ENCODE results near the gene PUM2.
"Not testable (repeated sequence)": the region's sequence is repeated elsewhere in the genome, so short reads cannot be mapped to it uniquely, and the experiment has no call there.

The PUM2 gene

DNA sequence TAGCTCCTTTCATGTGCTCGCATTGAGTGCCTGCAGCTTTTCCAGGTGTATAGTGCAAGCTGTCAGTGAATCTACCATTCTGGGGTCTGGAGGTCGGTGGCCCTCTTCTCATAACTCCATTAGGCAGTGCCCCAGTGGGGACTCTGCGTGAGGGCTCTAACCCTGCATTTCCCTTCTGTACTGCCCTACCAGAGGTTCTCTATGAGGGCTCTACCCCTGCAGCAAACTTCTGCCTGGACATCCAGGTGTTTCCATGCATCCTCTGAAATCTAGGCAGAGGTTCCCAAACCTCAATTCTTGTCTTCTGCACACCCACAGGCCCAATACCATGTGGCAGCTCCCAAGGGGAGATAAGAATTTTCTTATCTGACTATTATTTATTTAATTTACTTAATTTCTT lies 17.3 kb upstream of the PUM2 start:
- H3K9ac ChIP-seq (ENCODE audit: low read depth, low read length); H3K4me3 ChIP-seq (ENCODE audit: low read depth, low read length); H3K4me1 ChIP-seq (ENCODE audit: control insufficient read depth, insufficient read depth, low read length); H3K36me3 ChIP-seq (ENCODE audit: control insufficient read depth, insufficient read depth, low read length); H3K9me3 ChIP-seq (ENCODE audit: control insufficient read depth, insufficient read depth, low read length); H3K27me3 ChIP-seq (ENCODE audit: control insufficient read depth, insufficient read depth, low read length): not testable (repeated sequence)

DNA sequence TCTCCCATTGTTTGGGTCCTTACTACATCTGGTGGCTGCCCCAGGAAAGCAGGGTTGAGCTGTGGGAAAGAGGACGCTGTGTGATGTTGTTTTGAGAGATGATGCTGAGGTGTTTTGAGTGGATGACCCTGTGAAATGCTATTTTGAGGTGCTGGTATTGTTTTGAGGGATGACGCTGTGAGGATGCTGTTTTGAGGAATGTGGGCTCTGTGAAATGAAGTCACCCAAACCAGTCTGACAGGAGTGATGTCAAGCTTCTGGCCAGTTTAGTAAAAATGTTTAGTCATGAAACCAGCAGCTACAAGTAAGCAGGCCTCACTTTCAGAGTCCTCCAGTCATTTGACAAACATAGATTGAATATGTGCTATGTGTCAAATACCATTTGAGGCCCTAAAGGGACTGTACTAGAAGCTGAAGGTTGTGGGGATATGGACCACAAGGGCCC lies 16.1 kb upstream of the PUM2 start:
- Histone ChIP-seq H3K9me3 (ENCODE audit: control insufficient read depth, insufficient read depth, low read length) (peaks cover 3% of the 10 kb centered on the region), H3K9ac (ENCODE audit: low read depth, low read length) (no peak overlapping the region), H3K4me3 (ENCODE audit: low read depth, low read length) (no peak overlapping the region), H3K36me3 (ENCODE audit: control insufficient read depth, insufficient read depth, low read length) (no peaks in the 10 kb centered on the region), H3K4me1 (ENCODE audit: control insufficient read depth, insufficient read depth, low read length) (no peaks in the 10 kb centered on the region), H3K27me3 (ENCODE audit: control insufficient read depth, insufficient read depth, low read length) (no peaks in the 10 kb centered on the region)

- H3K27me3 ChIP-seq (ENCODE audit: control insufficient read depth, insufficient read depth, low read length), result no peaks in the 10 kb centered on the region
- no peaks in the 10 kb centered on the region for H3K4me1 ChIP-seq (ENCODE audit: control insufficient read depth, insufficient read depth, low read length)
- peaks cover 3% of the 10 kb centered on the region for H3K9me3 ChIP-seq (ENCODE audit: control insufficient read depth, insufficient read depth, low read length)
- no peak overlapping the region for H3K4me3 ChIP-seq (ENCODE audit: low read depth, low read length)
- no peaks in the 10 kb centered on the region for H3K36me3 ChIP-seq (ENCODE audit: control insufficient read depth, insufficient read depth, low read length)
- no peak overlapping the region for H3K9ac ChIP-seq (ENCODE audit: low read depth, low read length)
Measured at GRCh38 chr2:20365249-20365817, 14.7 kb upstream of the PUM2 start.

DNA sequence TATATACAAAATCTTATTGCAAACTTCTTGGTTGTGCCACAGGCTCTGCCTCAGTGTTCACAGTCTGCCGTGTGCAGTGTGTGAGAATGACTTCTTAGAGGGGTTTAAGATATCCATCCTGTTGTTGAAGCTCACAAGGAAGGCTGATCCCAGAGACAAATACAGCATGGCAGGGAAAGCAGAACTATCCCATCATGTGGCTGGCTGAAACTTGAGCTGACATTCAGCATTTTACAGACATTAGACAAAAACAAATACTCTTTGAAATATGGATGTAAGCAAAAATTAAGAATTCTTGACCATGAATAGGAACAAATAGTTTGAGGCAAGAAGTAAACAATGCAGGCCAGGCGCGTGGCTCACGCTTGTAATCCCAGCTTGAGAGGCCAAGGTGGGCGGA lies 12.9 kb upstream of the PUM2 start:
- no peaks in the 10 kb centered on the region for H3K27me3 ChIP-seq (ENCODE audit: control insufficient read depth, insufficient read depth, low read length)
- no peak overlapping the region for H3K4me3 ChIP-seq (ENCODE audit: low read depth, low read length)
- peaks cover 3% of the 10 kb centered on the region for H3K9me3 ChIP-seq (ENCODE audit: control insufficient read depth, insufficient read depth, low read length)
- H3K9ac ChIP-seq (ENCODE audit: low read depth, low read length), result no peak overlapping the region
- no peaks in the 10 kb centered on the region for H3K4me1 ChIP-seq (ENCODE audit: control insufficient read depth, insufficient read depth, low read length)
- no peaks in the 10 kb centered on the region for H3K36me3 ChIP-seq (ENCODE audit: control insufficient read depth, insufficient read depth, low read length)

GRCh38 chr2:20362701-20363435 lies 12.2 kb upstream of the PUM2 start:
- Histone ChIP-seq H3K4me1 (ENCODE audit: control insufficient read depth, insufficient read depth, low read length) (no peaks in the 10 kb centered on the region), H3K36me3 (ENCODE audit: control insufficient read depth, insufficient read depth, low read length) (no peaks in the 10 kb centered on the region), H3K9ac (ENCODE audit: low read depth, low read length) (no peak overlapping the region), H3K4me3 (ENCODE audit: low read depth, low read length) (no peak overlapping the region), H3K27me3 (ENCODE audit: control insufficient read depth, insufficient read depth, low read length) (no peaks in the 10 kb centered on the region), H3K9me3 (ENCODE audit: control insufficient read depth, insufficient read depth, low read length) (peaks cover 2% of the 10 kb centered on the region)

GRCh38 chr2:20361893-20362292 lies 11.2 kb upstream of the PUM2 start:
- Histone ChIP-seq H3K9ac (ENCODE audit: low read depth, low read length) (no peak overlapping the region), H3K36me3 (ENCODE audit: control insufficient read depth, insufficient read depth, low read length) (no peaks in the 10 kb centered on the region), H3K27me3 (ENCODE audit: control insufficient read depth, insufficient read depth, low read length) (no peaks in the 10 kb centered on the region), H3K4me1 (ENCODE audit: control insufficient read depth, insufficient read depth, low read length) (no peaks in the 10 kb centered on the region), H3K9me3 (ENCODE audit: control insufficient read depth, insufficient read depth, low read length) (no peaks in the 10 kb centered on the region), H3K4me3 (ENCODE audit: low read depth, low read length) (no peak overlapping the region)

GRCh38 chr2:20359096-20359495 lies 8.5 kb upstream of the PUM2 start:
- no peaks in the 10 kb centered on the region for H3K9me3 ChIP-seq (ENCODE audit: control insufficient read depth, insufficient read depth, low read length)
- no peak overlapping the region for H3K4me3 ChIP-seq (ENCODE audit: low read depth, low read length)
- no peaks in the 10 kb centered on the region for H3K4me1 ChIP-seq (ENCODE audit: control insufficient read depth, insufficient read depth, low read length)
- H3K9ac ChIP-seq (ENCODE audit: low read depth, low read length), result no peak overlapping the region
- no peaks in the 10 kb centered on the region for H3K36me3 ChIP-seq (ENCODE audit: control insufficient read depth, insufficient read depth, low read length)
- H3K27me3 ChIP-seq (ENCODE audit: control insufficient read depth, insufficient read depth, low read length), result no peaks in the 10 kb centered on the region

- H3K4me1 ChIP-seq (ENCODE audit: control insufficient read depth, insufficient read depth, low read length), result no peaks in the 10 kb centered on the region
- H3K36me3 ChIP-seq (ENCODE audit: control insufficient read depth, insufficient read depth, low read length), result no peaks in the 10 kb centered on the region
- H3K9ac ChIP-seq (ENCODE audit: low read depth, low read length), result no peak overlapping the region
- H3K27me3 ChIP-seq (ENCODE audit: control insufficient read depth, insufficient read depth, low read length), result peaks cover 3% of the 10 kb centered on the region
- no peaks in the 10 kb centered on the region for H3K9me3 ChIP-seq (ENCODE audit: control insufficient read depth, insufficient read depth, low read length)
- no peak overlapping the region for H3K4me3 ChIP-seq (ENCODE audit: low read depth, low read length)
Measured at GRCh38 chr2:20357638-20358389, 7.2 kb upstream of the PUM2 start.

GRCh38 chr2:20356042-20356441 lies 5.4 kb upstream of the PUM2 start:
- Histone ChIP-seq H3K4me3 (ENCODE audit: low read depth, low read length) (no peak overlapping the region), H3K9me3 (ENCODE audit: control insufficient read depth, insufficient read depth, low read length) (no peaks in the 10 kb centered on the region), H3K4me1 (ENCODE audit: control insufficient read depth, insufficient read depth, low read length) (peaks cover 6% of the 10 kb centered on the region), H3K27me3 (ENCODE audit: control insufficient read depth, insufficient read depth, low read length) (peaks cover 6% of the 10 kb centered on the region), H3K36me3 (ENCODE audit: control insufficient read depth, insufficient read depth, low read length) (no peaks in the 10 kb centered on the region), H3K9ac (ENCODE audit: low read depth, low read length) (no peak overlapping the region)

- no peak overlapping the region for H3K9ac ChIP-seq (ENCODE audit: low read depth, low read length)
- H3K27me3 ChIP-seq (ENCODE audit: control insufficient read depth, insufficient read depth, low read length), result peaks cover 6% of the 10 kb centered on the region
- no peaks in the 10 kb centered on the region for H3K36me3 ChIP-seq (ENCODE audit: control insufficient read depth, insufficient read depth, low read length)
- H3K4me1 ChIP-seq (ENCODE audit: control insufficient read depth, insufficient read depth, low read length), result peaks cover 6% of the 10 kb centered on the region
- H3K9me3 ChIP-seq (ENCODE audit: control insufficient read depth, insufficient read depth, low read length), result no peaks in the 10 kb centered on the region
- no peak overlapping the region for H3K4me3 ChIP-seq (ENCODE audit: low read depth, low read length)
Measured at GRCh38 chr2:20355131-20355530, 4.5 kb upstream of the PUM2 start.

DNA sequence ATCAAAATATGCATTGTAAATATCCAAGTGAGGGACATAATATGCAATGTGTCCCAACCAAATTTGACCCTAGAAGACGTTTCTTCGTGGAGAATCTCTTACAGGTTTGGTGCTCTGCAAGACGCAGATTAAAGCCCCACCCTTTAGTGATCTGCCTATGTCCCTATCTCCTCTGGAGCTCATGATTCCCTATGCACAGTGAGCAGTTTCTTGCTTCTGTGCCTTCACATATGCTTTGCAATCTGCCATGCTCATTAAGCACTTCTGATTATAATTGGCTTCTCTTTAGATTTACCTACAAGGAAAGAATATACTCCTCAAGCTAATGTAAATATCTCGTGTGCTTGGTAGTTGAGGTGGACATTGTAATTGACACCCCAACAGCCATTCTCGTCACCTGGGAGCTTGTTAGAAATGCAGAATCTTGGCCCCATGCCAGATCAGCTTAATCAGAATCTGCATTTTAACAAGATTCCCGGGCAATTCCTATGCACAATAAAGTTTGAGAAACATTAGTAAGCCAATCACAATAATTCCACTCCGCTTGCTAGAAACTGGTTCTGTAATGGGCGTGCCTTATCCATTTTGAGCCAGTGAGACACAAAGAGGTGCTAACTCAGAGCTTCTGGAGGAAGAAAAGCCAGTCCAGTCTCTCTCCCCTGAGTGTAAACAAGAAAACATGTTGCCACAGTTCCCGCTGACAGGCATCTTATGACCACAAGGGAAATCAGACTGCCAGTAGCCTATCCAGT lies 2.8 kb upstream of the PUM2 start:
- Histone ChIP-seq H3K27me3 (ENCODE audit: control insufficient read depth, insufficient read depth, low read length) (peaks cover 6% of the 10 kb centered on the region), H3K9ac (ENCODE audit: low read depth, low read length) (no peak overlapping the region), H3K4me1 (ENCODE audit: control insufficient read depth, insufficient read depth, low read length) (peaks cover 6% of the 10 kb centered on the region), H3K9me3 (ENCODE audit: control insufficient read depth, insufficient read depth, low read length) (no peaks in the 10 kb centered on the region), H3K36me3 (ENCODE audit: control insufficient read depth, insufficient read depth, low read length) (no peaks in the 10 kb centered on the region), H3K4me3 (ENCODE audit: low read depth, low read length) (no peak overlapping the region)

Measured in iPS-15b (cell line).